WTC11 (cell line): ENCODE data around the gene ETF1. TPM values are rescaled to one million over a fixed set of nuclear protein-coding genes. Genes with fewer than 3 reads are reported as not detected.

Experiments used
- total RNA-seq: library from RNA; stranded (reverse); gene quantifications from 3 replicates; pipeline ENCODE4 v1.2.3, GENCODE V29; 2021

ETF1 gene
- total RNA-seq, 1 experiment from 2014 or later, result 137 TPM

Other genes starting within 250 kb of the ETF1 start
- gene CDC25C, start 211.4 kb downstream of the ETF1 start, total RNA-seq, result 15.0 to 18.8 TPM (median 16.1 TPM) in 3 replicates
- 51.3 to 56.2 TPM (median 53.0 TPM) in 3 replicates for gene FAM53C, start 205.0 kb downstream of the ETF1 start, total RNA-seq
- 86.2 to 89.0 TPM (median 87.9 TPM) in 3 replicates for gene KDM3B, start 190.6 kb downstream of the ETF1 start, total RNA-seq
- gene REEP2, start 104.2 kb downstream of the ETF1 start, total RNA-seq, result 47.7 to 51.1 TPM (median 50.9 TPM) in 3 replicates
- 15.7 to 30.0 TPM (median 28.5 TPM) in 3 replicates for gene EGR1, start 77.8 kb downstream of the ETF1 start, total RNA-seq
- 313 to 414 TPM (median 328 TPM) in 3 replicates for gene HSPA9, start 32.2 kb upstream of the ETF1 start, total RNA-seq
- gene CTNNA1, start 210.2 kb upstream of the ETF1 start, total RNA-seq, result 297 to 309 TPM (median 309 TPM) in 3 replicates